Amygdala (tissue), 56 donors: ENCODE measurements around the gene RNASEH2B.

Source experiments
- DNase-seq, 56 donors: peaks; one replicate each; lab custom pipeline; 2025; lab: John Stamatoyannopoulos, UW

Gene RNASEH2B

DNA sequence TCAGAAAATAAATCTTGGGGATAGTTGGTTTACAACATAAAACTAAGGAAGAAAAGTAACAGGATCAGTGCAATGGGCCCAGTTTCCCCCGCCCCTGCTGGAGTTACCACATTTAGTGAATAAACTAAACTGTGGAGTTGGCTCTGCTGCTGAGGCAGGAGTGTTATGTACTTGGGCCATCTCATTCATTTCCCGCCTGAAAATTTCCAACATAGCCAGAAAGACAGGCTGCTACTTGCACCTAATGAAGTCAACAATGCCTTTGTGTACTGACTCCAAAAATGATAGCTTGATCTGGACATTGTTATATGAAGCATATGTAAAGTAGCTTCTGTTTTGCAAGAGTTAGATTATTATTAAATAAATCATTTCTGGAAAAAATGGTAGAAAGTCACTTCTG, 7.9 kb upstream of the RNASEH2B start:
- no peak for DNase-seq

DNA sequence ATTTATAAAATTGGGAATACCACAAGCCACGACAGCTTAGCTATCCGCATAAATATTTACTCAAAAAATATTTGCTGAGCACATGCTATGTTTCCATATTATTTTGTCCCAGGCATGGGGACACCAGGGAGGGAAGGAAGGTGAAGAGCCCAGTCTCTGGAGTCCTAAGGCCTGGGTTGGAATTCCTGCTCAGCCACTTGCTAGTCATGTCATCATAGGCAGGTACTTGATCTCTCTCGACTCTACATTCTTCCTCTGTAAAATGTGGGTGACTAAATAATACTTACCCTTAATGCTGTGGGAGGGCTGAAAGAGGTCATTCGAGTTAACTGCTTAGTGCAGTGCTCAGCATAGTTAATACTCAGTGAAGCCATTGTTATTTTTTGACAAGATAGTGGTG, 4.3 kb upstream of the RNASEH2B start:
- DNase-seq = no peak

DNA sequence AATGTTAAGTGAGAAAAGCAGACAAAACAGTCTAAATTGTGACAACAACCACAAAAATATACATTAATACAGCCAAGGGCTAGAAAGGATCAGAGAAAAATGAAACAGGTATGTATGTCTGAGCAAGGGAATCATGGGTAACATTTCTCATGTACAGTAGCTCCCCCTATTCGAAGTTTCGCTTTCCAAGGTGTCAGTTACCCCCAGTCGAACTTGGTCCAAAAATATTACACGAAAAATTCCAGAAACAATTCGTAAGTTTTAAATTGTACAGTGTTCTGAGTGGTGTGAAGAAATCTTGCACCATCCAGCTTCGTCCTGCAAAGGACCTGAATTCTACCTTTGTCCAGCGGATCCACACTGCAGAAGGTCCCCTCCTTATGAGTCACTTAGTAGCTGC, 1.8 kb upstream of the RNASEH2B start:
- no peak for DNase-seq

DNA sequence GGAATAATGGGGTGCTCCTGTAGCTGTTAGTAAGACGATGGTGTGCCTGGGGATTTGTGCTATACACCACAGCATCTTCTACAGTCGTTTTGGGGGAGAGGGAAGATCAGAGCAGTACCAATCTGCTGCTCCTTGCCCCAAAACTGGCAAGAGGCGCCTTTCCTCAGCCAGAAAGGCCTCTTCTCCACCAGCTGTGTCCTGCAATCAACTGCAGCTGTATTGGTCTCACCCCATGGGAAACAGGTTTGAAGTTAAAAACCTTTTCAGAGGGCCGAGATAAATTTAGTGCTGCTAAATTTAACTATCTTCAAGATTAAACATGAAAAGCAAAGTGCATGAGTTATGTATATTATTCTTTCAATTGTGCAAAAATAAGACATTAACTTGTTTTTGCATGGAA, 1.2 kb upstream of the RNASEH2B start:
- no peak for DNase-seq

DNA sequence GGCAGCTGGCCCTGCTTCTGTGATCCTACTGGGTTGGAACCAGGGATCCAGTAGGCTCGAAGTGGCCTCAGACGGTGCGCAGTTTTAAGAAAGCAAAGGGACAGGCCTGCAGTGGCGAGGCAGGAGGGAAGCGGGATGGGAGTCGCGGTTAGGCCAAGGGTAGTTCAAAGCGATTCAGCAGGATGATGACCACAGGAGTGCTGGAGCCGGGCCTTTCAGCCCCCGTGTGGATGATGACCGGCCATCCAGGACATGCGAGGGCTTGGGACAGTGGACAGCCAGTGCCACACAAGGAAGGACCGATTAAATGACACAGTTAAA, 854 bp downstream of the RNASEH2B start:
- peak in 12 of 56 donors; percentile 38 to 75 (median 56) for DNase-seq

DNA sequence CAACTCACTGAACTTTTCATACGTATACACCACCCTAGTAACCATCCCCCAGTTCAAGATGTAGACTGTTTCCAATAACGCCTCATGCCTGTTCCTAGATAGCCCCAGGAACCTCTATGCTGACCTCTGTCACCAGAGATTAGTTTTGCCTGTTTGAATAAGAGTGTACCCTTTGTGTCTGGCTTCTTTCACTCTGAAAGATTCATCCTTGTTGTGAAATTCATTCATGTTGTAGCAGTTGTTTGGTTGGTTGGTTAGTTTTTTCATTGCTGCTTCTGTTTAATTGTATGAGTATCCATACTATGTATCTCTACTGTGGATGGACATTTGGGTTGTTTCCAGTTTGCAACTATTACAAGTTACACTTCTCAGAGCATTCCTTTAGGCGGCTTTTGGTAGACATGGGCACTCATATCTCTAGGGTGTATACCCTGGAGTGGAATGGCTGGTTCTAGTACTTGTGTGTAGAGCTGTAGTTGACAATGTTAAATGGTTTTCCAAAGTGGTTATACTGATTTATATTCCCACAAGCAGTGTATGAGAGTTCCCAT, 1.6 kb downstream of the RNASEH2B start:
- no peak for DNase-seq

DNA sequence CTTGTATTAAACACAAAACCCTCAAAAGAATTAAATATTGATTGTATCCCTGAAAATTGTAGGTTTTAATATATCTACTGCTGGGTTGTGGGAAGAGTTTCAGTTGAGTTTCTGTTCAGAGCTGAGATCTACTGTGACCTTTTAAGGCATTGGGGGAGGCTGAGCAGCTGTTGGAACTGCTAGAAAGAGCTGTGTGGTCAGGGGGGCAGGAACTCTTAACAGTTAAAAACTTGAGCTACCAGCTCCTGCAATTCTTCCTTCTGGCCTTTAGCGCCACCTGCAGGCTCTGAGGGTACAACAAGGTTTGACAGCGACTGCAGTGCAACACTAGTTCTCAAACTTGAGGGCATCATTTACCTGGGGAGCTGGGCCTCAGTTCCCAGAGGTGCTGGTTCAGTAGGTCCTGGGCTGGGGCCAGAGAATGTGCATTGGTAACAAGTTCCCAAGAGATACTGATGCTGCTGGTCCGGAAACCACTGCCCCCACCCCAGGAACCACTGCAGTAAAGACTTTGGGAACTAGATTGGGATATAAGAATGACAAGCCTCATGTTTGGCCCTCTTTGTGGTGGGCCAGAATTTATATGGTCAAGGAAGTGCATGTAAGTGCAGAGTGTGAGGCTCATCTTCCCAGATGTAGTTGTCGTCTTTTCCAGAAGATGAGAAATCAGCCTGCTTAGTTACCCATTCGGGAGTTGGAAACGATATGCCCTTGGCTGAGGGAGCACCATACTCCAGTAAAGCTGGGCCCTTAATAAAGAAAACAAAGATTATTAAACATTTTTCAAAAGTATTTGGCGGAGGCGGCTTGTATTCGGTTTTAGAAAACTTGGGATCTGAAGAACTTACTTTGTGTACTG, 2.6 kb downstream of the RNASEH2B start:
- DNase-seq = peak in 52 of 56 donors; percentile 14 to 90 (median 59)

DNA sequence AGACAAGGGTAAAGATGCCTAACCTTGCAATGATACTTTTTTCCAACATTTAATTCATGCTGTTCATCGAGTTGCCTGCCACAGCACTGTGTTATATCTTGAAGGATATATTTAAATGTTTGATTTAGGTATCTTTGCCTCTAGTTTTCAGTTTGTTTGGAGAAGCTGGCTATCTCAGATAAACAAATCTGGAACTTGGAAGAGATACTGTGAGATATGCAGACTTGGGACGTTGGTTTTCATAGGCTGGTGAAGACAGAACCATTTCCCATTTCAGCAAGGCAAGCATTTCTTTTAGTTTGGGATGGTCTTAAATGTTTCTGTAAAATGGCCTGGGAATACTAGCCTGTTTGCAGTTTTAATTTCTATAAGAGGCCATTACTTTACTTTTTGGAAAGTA, 3.3 kb downstream of the RNASEH2B start:
- no peak for DNase-seq

DNA sequence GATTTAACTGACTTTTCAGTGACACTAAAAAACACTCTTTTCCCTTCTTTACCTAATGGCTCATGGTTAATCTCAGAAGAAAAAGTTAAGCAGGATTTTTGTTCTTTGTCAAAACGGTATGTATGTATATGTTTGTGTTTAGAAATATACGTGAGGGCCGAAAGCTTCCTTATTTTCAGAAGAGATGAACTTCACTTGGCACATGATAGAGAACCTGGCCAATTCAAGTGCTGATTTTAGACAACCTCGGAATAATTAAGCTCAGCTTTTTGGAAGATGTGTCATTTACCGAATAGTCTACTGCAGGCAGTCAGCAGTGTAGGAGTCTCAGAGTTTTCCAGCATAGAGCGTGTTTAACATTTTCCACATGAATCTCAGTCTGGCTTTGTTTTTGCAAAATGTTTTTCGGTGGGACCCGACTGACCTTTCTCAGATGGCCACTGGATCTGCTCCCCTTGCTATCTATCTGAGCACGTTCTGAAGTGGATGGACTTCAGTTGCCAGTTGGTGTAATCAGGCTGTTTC, 4.6 kb downstream of the RNASEH2B start:
- no peak for DNase-seq

DNA sequence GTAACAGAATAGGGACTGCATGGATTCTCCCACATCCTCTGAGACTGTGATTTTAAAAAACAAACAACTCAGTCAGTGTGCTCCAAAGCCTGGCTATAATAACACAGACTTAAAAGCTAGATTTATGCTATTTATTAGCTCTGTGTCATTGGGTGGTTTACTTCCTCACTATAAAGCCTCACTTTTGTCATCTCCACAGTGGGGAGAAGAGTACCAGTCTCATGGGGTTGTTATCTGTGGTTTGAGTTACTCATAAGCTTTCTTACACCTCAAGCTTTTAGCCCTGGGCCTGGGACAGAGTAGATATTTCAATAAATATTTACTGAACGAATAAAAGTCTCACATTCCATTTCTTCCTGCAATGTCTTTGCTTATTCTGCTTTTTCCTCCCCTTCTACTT, 5.3 kb downstream of the RNASEH2B start:
- DNase-seq = no peak

DNA sequence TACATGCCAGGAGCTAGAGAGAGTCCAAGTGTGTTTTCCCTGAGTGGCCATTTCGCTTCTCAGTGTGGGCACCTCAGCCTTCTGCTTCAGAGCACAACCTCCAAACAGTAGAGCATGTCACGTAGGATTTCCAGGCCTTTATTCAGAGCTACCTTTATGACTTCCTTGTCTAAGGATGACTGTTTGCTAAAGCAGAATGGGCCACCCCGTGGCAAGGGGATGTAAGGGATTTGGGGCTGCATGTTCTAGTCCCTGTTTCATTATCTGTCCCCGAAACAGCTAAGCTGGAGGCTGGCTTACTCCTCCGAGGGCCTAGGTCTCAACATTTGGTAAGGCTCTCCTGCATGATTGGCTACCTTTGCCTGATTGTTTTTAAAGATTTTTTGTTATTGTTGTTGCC, 6.0 kb downstream of the RNASEH2B start:
- DNase-seq = no peak

DNA sequence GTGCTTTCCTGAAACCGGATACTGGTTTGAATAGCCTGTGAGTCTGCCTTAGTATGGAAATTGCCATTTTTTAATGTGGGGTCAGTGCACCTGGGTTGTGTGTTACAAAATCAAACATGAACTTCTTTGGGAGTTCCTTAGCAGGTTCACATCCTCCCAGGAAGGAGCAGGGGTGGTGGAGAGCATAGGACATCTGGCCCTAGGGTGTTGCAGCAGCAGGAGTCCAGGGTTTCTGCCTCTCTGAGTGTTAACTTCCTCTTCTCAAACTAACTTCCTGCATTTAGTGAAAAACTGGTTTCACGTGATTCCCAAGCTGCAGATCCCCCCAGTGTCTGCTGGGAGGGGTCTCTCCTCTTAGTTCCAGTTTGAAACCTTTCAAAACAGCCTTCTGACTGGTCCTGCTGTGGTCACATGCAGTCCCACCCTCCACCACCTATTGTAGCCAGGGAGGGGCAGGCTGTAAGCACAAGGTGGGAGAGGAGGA, 7.2 kb downstream of the RNASEH2B start:
- DNase-seq = peak in 11 of 56 donors; percentile 3 to 54 (median 7)

DNA sequence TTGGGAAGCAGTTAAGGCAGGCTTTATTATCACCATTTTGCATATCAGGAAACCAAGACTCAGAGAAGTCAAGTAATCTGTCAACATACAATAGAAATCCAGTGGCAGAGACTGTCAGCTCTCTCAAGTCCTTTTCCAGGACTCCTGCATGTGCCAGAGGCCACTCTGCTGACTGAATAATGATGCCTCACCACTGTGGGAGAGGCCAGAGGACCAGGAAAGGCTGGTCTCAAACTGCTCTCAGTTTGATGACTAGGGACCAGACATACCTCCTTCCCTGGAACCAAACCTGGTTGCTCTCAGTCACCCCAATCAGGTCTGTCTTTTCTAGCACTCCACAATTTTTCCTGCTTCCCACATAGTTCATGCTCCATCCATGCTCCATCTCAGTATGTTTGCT, 8.0 kb downstream of the RNASEH2B start:
- no peak for DNase-seq

DNA sequence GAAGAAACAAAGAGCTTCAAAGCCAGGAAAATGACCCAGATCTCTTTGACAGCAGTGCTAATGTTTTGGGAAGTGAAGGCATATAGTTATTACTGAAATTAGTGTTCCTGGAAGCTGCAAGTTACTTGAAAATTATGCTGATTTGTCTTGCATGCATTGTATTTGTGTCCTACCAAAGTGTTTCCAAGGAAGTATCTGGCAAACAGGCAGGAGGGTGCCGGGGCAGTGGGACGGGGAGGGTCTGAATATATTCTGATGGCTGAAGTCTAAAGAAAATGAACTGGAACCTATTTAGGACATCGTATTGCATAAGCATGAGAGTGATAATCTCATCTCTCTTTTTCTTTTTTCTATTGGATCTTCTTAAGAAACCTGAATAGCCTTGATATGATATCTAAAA, 9.0 kb downstream of the RNASEH2B start:
- DNase-seq = no peak

DNA sequence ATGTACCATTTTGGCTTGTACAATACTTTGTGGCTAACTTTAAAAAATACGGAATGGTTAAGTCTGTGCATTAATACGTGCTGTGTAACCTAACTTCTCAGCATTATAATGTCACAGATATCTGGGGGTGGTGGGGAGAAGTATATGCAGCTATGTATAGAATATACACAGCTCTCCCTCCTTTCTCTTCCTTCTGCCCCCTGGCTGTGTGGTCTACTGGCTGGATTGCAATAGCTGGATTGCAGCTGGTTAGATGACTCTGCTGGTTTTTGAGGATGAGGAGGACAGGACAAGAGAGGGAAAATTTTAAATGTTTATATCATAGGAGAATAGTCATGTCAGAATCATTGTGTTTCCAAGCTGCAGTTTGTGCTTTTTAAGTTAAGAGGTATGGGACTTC, 9.7 kb downstream of the RNASEH2B start:
- no peak for DNase-seq

DNA sequence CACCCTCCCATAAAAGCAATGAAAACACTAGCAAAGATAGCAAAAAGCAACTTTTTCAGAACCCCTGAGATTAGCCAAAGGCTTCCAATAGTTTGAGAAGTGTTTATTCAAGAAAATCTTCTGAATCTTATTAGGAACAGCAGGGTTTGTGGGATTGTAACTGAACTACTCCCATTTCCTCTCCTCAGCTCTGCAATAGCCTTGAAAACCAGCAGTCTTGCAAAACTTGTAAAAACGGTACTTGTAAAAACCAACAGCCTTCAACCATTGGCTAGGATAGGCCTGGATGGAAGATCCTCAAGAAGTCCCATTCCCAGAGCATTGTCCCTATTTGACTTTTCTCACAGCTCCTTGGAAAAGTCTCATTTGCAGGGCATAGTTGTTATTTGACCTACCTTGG, 12.1 kb downstream of the RNASEH2B start:
- no peak for DNase-seq

DNA sequence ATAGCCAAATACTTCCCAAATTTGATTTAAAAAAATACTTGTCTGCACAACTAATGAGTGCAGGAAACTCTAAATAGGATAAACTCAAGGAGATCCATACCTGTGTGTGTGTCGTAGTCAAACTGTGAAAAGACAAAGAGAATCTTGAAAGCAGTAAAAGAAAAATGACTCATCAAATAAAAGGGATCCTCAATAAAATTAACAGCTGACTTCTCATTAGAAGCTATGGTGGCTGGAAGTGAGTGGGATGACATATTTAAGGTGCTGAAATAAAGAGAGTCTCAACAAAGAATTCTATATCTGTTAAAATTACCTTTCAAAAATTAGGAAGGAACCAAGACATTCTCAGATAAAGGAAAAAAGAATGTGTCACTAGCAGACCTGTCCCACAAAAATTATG, 13.7 kb downstream of the RNASEH2B start:
- no peak for DNase-seq

DNA sequence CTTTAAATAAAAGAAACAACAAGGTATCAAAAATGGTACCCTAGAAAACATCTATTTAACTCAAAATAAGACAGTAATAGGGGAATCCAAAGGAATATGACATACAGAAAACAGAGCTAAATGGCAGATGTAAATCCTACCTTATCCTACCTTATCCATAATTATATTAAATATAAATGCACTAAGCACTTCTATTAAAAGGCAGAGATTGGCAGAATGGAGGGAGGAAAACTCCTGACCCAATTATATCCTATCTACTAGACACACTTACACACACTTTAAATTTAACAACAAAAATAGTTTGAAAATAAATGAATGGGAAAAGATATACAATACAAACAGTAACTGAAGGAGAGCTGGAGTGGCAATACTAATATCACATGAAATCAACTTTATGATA, 14.4 kb downstream of the RNASEH2B start:
- DNase-seq = no peak

DNA sequence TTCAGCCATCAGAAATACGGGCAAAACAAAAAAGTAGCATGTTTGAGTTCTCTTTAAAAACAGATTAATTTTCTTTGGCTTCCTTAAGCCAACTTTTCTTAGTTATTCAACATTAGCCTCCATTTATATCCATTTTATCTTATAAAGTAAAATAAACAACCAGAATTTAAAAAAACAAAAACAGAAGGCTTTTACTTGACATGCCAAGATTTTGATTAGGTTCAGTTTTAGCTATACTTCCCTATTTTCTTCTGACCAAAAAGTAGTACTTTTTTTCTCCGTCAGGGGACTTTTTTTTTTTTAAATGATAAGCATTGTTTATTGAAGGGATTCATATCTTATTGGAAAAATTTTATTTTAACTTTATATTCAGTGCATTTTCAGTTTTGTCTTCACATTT, 18.1 kb downstream of the RNASEH2B start:
- no peak for DNase-seq

DNA sequence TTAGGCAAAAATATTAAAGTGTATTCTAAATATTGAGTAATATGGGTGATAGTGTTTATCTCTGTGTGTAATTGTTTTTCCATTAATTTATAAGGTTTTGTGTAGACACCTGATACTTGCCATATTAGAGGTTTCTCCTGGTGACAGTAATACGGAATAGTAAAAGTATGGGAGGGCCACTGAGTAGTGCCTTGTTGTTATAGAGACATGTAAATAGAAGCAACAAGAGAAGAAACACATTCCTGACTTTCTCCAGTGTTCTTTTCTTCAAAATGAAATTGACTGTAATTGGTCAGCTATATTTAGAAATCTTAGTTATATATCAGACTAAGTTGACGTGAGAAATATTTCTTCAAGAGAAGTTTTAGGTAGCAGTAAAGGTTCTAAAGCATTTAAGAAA, 18.5 kb downstream of the RNASEH2B start:
- DNase-seq = no peak

DNA sequence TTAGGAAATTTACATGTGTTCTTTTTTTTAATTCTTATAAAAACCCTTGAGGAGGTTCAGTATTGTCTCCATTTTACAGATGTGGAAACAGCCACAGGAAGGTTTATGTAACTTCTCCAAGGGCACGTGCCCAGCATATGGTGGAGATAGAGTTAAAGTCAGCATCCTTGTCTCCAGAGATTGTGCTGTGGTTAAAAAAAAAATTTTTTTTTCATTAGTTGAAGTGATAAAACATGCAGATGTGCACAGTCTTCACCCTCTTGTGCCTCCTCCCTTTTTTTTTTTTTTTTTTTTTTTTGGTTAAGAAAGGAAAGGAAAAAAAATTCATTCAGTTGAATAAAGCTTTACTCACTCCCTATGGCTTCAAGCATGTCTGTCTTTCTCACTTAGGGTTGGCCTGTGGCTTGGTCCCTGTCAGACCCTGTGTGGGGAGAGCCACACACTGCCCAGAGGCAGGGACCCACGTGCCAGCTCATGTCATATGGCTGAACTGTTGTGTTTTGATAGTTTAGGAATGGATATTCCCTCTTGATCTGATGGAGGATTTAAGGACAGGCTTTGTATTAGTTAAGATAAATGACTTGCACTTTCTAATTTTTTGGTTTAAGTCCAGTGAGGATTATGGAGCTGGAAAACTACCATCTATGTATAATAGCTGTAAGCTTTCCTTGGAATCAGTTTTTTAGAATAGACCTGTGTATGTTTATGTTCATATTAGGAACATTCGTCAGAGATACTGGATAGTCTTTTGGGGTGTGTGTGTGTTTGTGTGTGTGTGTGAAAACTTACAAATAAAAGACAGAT, 19.3 kb downstream of the RNASEH2B start:
- no peak for DNase-seq
